Stimulated activated CD4-positive, alpha-beta T cell treated with anti-CD3 and anti-CD28 coated beads, TNF-alpha, amount 100 ng/mL, for 4 hours (primary cell): ENCODE measurements around the gene PADI2.

Experiments
- DNase-seq, 3 experiments: peaks; one replicate each; pipeline ENCODE4 v3.0.0-alpha.2; 2020; ENCODE audit warnings: low read depth in 3 of 3

PADI2 gene

GRCh38 chr1:17119076-17119772 is at the start of gene PADI2:
Gene PADI2, minus strand, starts transcription at chr1:17119451. Its CDS starts 80 bp downstream, at chr1:17119371.
- peak; percentile 26 to 34 (median 32) for DNase-seq

- no peak for DNase-seq
Measured at GRCh38 chr1:17168091-17168876, 49.0 kb upstream of the PADI2 start.

- no peak for DNase-seq
Measured at GRCh38 chr1:17167786-17168090, 48.5 kb upstream of the PADI2 start.

- no peak for DNase-seq
Measured at GRCh38 chr1:17167041-17167785, 48.0 kb upstream of the PADI2 start.

- DNase-seq, result no peak
Measured at GRCh38 chr1:17165823-17166222, 46.6 kb upstream of the PADI2 start.

- DNase-seq, result no peak
Measured at GRCh38 chr1:17163789-17164666, 44.8 kb upstream of the PADI2 start.

- DNase-seq, result no peak
Measured at GRCh38 chr1:17163371-17163770, 44.1 kb upstream of the PADI2 start.

- no peak for DNase-seq
Measured at GRCh38 chr1:17162941-17163340, 43.7 kb upstream of the PADI2 start.

GRCh38 chr1:17161926-17162800 is 42.9 kb upstream of the PADI2 start:
- no peak for DNase-seq

GRCh38 chr1:17161137-17161740 is 42.0 kb upstream of the PADI2 start:
- DNase-seq, result no peak

- DNase-seq, result no peak
Measured at GRCh38 chr1:17158961-17159360, 39.7 kb upstream of the PADI2 start.

- no peak for DNase-seq
Measured at GRCh38 chr1:17156108-17156507, 36.9 kb upstream of the PADI2 start.

GRCh38 chr1:17155257-17155920 is 36.1 kb upstream of the PADI2 start:
- no peak for DNase-seq

GRCh38 chr1:17149771-17150170 is 30.5 kb upstream of the PADI2 start:
- no peak for DNase-seq

GRCh38 chr1:17148950-17149608 is 29.8 kb upstream of the PADI2 start:
- no peak for DNase-seq

- no peak for DNase-seq
Measured at GRCh38 chr1:17145648-17146047, 26.4 kb upstream of the PADI2 start.

- DNase-seq, result no peak
Measured at GRCh38 chr1:17143760-17144159, 24.5 kb upstream of the PADI2 start.

GRCh38 chr1:17141441-17142197 is 22.4 kb upstream of the PADI2 start:
- DNase-seq, result no peak
